Activated CD8-positive, alpha-beta memory T cell treated with anti-CD3 and anti-CD28 coated beads for 36 hours (primary cell): ENCODE data around the gene LGR5. TPM values are rescaled to one million over a fixed set of nuclear protein-coding genes. Genes with fewer than 3 reads are reported as not detected.
"Not testable (repeated sequence)": the region's sequence is repeated elsewhere in the genome, so short reads cannot be mapped to it uniquely, and the experiment has no call there.

ENCODE experiments used
- CTCF ChIA-PET: fragments of 350-600 bp; sonication (Branson Sonifier 250); formaldehyde crosslinking; loops from one replicate; lab custom pipeline; 2021; ENCODE audit warnings: antibody characterized with exemption; lab: Charles Lee
- POLR2A ChIA-PET: fragments of 350-600 bp; sonication (Branson Sonifier 250); formaldehyde crosslinking; loops from one replicate; lab custom pipeline; 2021; ENCODE audit warnings: antibody characterized with exemption; lab: Charles Lee
- total RNA-seq, 2 experiments: library from RNA; stranded (reverse); gene quantifications; one replicate each; pipeline ENCODE4 v1.2.3, GENCODE V29; 2021

Gene LGR5
- total RNA-seq, 2 experiments from 2014 or later: not detected

GRCh38 chr12:71460850-71461609, 21.4 kb downstream of the LGR5 start:
- CTCF ChIA-PET: no interaction called here
- POLR2A ChIA-PET: no interaction called here

GRCh38 chr12:71461787-71462328, 22.3 kb downstream of the LGR5 start:
- CTCF ChIA-PET: interaction anchor here (0.6 kb wide), 1 partner anchor 1857 kb away, joined by 3 read pairs; no protein-coding TSS in a partner anchor
- POLR2A ChIA-PET: no interaction called here

- ChIA-PET POLR2A (no interaction called here), CTCF (no interaction called here)
These were observed 26.2 kb downstream of the LGR5 start for GRCh38 chr12:71465796-71466195.

- CTCF ChIA-PET: no interaction called here
- POLR2A ChIA-PET: no interaction called here
These were observed 29.7 kb downstream of the LGR5 start for GRCh38 chr12:71469258-71469750.

- ChIA-PET POLR2A (no interaction called here), CTCF (no interaction called here)
These were observed 32.9 kb downstream of the LGR5 start for GRCh38 chr12:71472441-71472911.

- CTCF ChIA-PET: no interaction called here
These were observed 35.2 kb downstream of the LGR5 start for GRCh38 chr12:71474791-71475190.

GRCh38 chr12:71475280-71475679, 35.7 kb downstream of the LGR5 start:
- CTCF ChIA-PET: no interaction called here
- POLR2A ChIA-PET: no interaction called here

More at GRCh38 chr12:71474791-71475190, 35.2 kb downstream of the LGR5 start:
- POLR2A ChIA-PET: no interaction called here

GRCh38 chr12:71476513-71476912, 36.9 kb downstream of the LGR5 start:
- CTCF ChIA-PET: no interaction called here
- POLR2A ChIA-PET: no interaction called here

- CTCF ChIA-PET: no interaction called here
- POLR2A ChIA-PET: no interaction called here
These were observed 38.0 kb downstream of the LGR5 start for GRCh38 chr12:71477609-71478008.

- CTCF ChIA-PET: no interaction called here
- POLR2A ChIA-PET: no interaction called here
These were observed 38.7 kb downstream of the LGR5 start for GRCh38 chr12:71478270-71478669.

GRCh38 chr12:71484272-71484905, 44.8 kb downstream of the LGR5 start:
- ChIA-PET CTCF (interaction anchor here (0.6 to 1.3 kb wide), 2 partner anchors 110 to 826 kb away, joined by 3 read pairs; no protein-coding TSS in a partner anchor), POLR2A (no interaction called here)

- CTCF ChIA-PET, POLR2A ChIA-PET: not testable (repeated sequence)
These were observed 51.2 kb downstream of the LGR5 start for GRCh38 chr12:71490844-71491243.

GRCh38 chr12:71492604-71493003, 53.0 kb downstream of the LGR5 start:
- ChIA-PET POLR2A (no interaction called here), CTCF (no interaction called here)

GRCh38 chr12:71499834-71500233, 60.2 kb downstream of the LGR5 start:
- ChIA-PET POLR2A (no interaction called here), CTCF (no interaction called here)

GRCh38 chr12:71503579-71504391, 64.2 kb downstream of the LGR5 start:
- ChIA-PET CTCF (no interaction called here), POLR2A (no interaction called here)

- ChIA-PET CTCF (no interaction called here), POLR2A (no interaction called here)
These were observed 64.9 kb downstream of the LGR5 start for GRCh38 chr12:71504476-71504875.

GRCh38 chr12:71509705-71510104, 70.1 kb downstream of the LGR5 start:
- ChIA-PET POLR2A (no interaction called here), CTCF (interaction anchor here (0.6 kb wide), 1 partner anchor 837 kb away, joined by 3 read pairs; no protein-coding TSS in a partner anchor)

- POLR2A ChIA-PET: no interaction called here
These were observed 77.7 kb downstream of the LGR5 start for GRCh38 chr12:71517145-71517846.

GRCh38 chr12:71521125-71521524, 81.5 kb downstream of the LGR5 start:
- ChIA-PET CTCF (no interaction called here), POLR2A (no interaction called here)

More at GRCh38 chr12:71517145-71517846, 77.7 kb downstream of the LGR5 start:
- CTCF ChIA-PET: no interaction called here
